ENCODE data around the gene SLC25A19.
A peak's percentile ranks its signal among the peaks of the same experiment; 100 is the strongest.
"Not testable (repeated sequence)": the region's sequence is repeated elsewhere in the genome, so short reads cannot be mapped to it uniquely, and the experiment has no call there.

Gene SLC25A19

DNA sequence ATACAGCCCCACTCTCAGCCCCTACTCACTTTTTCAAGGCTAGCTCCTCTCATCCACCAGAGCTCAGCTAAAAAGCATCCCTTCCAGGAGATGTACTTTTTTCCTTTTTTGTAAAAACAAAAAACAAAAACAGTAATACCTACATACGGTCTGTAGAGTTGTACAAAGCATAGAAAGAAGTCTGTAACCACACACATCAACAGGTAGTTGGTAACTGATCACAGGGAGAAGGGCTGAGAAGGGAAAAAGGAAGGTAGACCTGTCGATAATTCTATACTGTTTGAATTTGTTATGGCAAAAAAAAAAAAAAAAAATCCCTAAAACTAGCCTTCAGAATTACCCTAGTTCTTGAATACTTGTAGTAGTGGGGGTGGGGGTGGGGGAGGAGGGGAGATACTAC is 874 bp downstream of the SLC25A19 start:
- DNase-seq (no peak), ATAC-seq (no peak)
- H3K27me3 Mint-ChIP-seq = peaks cover 1% of the 10 kb centered on the region
- H3K27ac Mint-ChIP-seq = peak overlapping the region; percentile 100
- peaks cover 32% of the 10 kb centered on the region for H3K36me3 Mint-ChIP-seq (ENCODE audit: low read depth)
- no peaks in the 10 kb centered on the region for H3K9me3 Mint-ChIP-seq
- peak overlapping the region; percentile 95 for H3K4me3 Mint-ChIP-seq
- H3K4me1 Mint-ChIP-seq = peaks cover 37% of the 10 kb centered on the region

DNA sequence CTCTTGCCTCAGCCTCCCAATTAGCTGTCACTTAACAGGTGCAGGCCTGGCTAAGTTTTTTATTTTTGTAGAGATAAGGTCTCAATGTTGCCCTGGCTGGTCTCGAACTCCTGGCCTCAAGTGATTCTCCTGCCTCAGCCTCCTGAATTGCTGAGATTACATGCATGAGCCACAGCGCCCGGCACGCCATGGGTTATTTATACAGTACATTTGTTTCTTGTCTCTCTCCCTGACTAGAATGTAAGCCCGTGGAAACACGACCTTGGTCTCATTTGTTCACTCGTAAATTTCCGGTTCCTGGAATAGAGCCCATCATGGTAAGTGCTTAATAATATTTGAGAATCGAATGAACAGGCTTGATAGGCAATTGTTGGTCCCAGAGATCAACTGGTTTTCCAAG is 2.0 kb downstream of the SLC25A19 start:
- Mint-ChIP-seq H3K27ac (peak overlapping the region; percentile 52), H3K9me3 (no peaks in the 10 kb centered on the region), H3K27me3 (peaks cover 1% of the 10 kb centered on the region), H3K36me3 (ENCODE audit: low read depth) (peaks cover 34% of the 10 kb centered on the region), H3K4me3 (peak overlapping the region; percentile 95), H3K4me1 (peaks cover 37% of the 10 kb centered on the region)
- DNase-seq (no peak), ATAC-seq (no peak)

DNA sequence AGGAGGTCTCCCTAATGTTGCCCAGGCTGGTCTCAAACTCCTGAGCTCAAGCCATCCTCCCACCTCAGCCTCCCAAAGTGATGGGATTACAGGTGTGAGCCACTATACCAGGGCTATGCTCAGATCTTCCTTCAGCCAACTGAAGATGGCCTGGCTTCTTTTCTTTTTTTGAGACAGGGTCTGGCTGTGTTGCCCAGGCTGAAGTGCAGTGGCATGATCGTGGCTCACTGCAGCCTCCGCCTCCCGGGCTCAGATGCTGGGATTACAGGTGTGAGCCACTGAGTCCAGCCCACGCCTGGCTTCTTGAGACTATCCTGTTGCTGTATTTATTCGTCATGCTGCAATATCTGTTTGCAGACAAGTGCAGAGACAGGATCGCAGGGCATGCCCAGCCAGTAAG is 4.1 kb downstream of the SLC25A19 start:
- peaks cover 27% of the 10 kb centered on the region for H3K4me1 Mint-ChIP-seq
- no peak overlapping the region for H3K27ac Mint-ChIP-seq
- peaks cover 45% of the 10 kb centered on the region for H3K36me3 Mint-ChIP-seq (ENCODE audit: low read depth)
- ATAC-seq (no peak), DNase-seq (no peak)
- peaks cover 1% of the 10 kb centered on the region for H3K27me3 Mint-ChIP-seq
- H3K9me3 Mint-ChIP-seq = no peaks in the 10 kb centered on the region
- H3K4me3 Mint-ChIP-seq = no peak overlapping the region

DNA sequence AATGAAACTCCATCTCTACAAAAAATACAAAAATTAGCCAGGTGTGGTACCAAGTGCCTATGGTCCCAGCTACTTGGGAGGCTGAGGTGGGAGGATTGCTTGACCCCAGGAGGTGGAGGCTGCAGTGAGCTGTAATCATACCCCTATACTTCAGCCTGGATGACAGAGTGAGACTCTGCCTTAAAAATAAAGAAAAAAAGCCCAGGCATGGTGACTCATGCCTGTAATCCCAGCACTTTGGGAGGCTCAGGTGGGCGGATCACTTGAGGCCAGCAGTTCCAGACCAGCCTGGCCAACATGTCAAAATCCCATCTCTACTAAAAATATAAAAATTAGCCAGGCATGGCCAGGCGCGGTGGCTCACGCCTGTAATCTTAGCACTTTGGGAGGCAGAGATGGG is 9.0 kb downstream of the SLC25A19 start:
- not testable (repeated sequence) for H3K9me3 Mint-ChIP-seq, H3K27ac Mint-ChIP-seq, H3K27me3 Mint-ChIP-seq, H3K4me3 Mint-ChIP-seq, DNase-seq, H3K4me1 Mint-ChIP-seq, ATAC-seq
- H3K36me3 Mint-ChIP-seq (ENCODE audit: low read depth) = peaks cover 30% of the 10 kb centered on the region

DNA sequence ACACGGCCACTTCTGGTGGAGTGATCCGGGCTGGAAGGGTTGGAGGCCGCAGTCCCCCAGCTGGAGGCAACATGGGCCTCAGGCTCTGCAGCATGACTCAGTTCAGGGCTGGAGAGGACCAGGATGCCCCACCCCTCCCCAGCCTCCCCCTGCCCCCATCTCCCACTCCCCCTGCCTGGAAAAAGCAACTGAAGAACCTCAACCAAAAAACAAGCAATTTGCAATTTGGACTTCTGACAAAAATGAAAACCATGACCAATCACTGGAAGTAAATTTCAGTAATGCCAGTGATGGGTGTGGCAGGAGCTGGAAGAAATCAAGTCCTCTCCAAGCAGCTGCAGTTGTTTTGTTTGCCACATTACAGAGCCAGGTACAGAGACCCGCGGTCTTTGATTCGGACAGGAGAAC is 11.6 kb downstream of the SLC25A19 start:
- Mint-ChIP-seq H3K27ac (no peak overlapping the region), H3K4me3 (no peak overlapping the region), H3K36me3 (ENCODE audit: low read depth) (peaks cover 31% of the 10 kb centered on the region), H3K9me3 (no peaks in the 10 kb centered on the region), H3K4me1 (peaks cover 8% of the 10 kb centered on the region), H3K27me3 (no peaks in the 10 kb centered on the region)
- ATAC-seq = no peak
- DNase-seq = no peak

DNA sequence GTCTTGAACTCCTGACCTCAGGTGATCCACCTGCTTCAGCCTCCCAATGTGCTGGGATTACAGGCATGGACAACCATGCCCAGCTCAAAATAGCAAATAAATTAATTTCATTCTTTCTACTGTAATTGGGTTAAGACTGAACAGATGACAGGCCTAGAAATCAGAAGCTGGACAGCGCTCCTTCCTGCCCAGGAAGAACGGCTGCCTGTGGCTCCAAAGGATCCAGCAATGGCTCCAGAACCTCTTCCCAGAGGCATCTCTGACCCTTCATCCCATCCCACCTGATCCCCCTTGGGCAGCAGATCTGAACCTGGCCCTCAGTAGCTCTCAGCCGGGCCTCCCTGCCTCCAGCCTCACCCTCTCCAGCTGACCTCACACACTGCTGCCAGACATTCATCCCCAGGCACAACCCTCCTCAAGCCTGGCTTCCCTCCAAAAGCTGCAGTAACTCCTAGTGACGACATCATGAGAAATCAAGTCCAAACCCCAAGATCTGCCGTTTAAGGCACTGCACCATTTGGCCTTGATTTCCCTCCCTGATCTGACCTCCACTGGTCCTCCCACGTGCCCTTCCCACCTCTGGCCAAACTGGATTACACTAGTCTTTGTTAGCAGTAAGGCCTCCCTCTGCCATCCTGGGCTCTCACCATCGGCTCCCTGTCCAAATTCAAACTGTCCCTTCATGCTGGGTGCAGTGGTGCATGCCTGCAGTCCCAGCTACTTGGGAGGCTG is 15.1 kb downstream of the SLC25A19 start:
- ATAC-seq (no peak), DNase-seq (no peak)
- Mint-ChIP-seq H3K4me1 (peaks cover 25% of the 10 kb centered on the region), H3K4me3 (no peak overlapping the region), H3K27ac (no peak overlapping the region), H3K36me3 (ENCODE audit: low read depth) (peaks cover 23% of the 10 kb centered on the region), H3K9me3 (no peaks in the 10 kb centered on the region), H3K27me3 (no peaks in the 10 kb centered on the region)

DNA sequence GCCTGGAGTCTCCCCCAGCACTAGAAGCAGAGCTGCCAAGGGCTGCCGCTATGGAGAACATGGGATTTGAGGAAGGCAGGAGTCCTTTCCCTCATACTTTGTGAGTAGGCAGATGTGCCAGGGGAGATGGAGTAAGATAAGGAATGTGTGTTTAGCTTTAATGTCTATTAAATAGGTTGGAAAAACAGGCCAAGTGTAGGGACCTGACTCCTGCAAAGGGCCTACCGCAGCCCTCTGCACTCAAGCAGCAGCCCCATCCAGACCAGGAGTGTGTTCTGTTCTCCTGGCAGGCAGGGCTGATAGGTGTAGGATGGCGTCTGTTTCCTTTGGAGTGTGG is 16.4 kb downstream of the SLC25A19 start:
- DNase-seq = no peak
- Mint-ChIP-seq H3K27me3 (no peaks in the 10 kb centered on the region), H3K9me3 (no peaks in the 10 kb centered on the region), H3K4me1 (peaks cover 28% of the 10 kb centered on the region), H3K27ac (peak overlapping the region; percentile 67), H3K4me3 (peak overlapping the region; percentile 86), H3K36me3 (ENCODE audit: low read depth) (peaks cover 21% of the 10 kb centered on the region)
- ATAC-seq = no peak

DNA sequence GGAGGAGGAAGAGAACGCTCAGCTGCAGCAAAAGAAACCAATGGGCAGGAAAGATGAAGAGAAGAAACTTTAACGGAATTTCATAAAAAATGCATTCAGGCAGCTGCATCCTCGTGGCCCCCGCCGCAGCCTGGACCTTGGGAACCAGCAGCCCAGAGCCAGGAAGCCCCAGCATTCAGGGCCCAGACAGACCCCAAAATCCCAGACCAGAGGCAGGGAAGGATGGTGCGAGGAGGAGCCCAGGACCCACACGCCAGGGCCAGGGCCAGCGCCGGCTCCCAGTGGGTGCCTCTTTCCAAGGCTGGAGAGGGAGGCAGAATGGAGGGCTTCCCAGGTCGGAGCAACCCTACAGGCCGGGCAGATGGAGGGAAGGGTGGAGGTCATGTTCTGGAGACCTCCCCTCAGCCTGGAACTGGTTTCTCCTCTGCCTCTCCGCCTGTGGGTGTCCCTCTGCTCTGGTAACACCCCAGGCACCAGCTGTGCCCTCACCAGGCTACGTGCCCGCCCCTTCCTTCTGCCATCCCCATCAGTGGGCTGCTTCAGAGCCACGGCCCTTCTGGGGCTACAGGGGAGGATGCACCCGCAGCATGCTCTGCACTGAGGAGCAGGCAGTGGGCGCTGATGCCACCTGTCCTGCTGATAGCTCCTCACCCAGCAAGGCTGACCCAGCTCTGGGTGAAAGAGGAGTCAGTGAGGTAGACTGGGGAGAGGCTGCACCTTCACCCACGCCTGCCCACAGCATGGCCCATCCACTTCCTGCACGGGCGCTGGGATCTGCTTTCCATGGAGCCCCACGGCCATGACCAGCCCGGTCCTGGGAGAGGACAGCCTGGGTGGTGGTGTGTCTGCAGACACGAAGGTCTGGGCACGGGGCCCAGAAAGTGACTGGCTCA is 17.0 kb downstream of the SLC25A19 start:
- ATAC-seq = peak; percentile 4
- peaks cover 21% of the 10 kb centered on the region for H3K36me3 Mint-ChIP-seq (ENCODE audit: low read depth)
- H3K27ac Mint-ChIP-seq = peak overlapping the region; percentile 86
- H3K4me3 Mint-ChIP-seq = peak overlapping the region; percentile 86
- peaks cover 28% of the 10 kb centered on the region for H3K4me1 Mint-ChIP-seq
- no peaks in the 10 kb centered on the region for H3K27me3 Mint-ChIP-seq
- no peak for DNase-seq
- H3K9me3 Mint-ChIP-seq = no peaks in the 10 kb centered on the region

DNA sequence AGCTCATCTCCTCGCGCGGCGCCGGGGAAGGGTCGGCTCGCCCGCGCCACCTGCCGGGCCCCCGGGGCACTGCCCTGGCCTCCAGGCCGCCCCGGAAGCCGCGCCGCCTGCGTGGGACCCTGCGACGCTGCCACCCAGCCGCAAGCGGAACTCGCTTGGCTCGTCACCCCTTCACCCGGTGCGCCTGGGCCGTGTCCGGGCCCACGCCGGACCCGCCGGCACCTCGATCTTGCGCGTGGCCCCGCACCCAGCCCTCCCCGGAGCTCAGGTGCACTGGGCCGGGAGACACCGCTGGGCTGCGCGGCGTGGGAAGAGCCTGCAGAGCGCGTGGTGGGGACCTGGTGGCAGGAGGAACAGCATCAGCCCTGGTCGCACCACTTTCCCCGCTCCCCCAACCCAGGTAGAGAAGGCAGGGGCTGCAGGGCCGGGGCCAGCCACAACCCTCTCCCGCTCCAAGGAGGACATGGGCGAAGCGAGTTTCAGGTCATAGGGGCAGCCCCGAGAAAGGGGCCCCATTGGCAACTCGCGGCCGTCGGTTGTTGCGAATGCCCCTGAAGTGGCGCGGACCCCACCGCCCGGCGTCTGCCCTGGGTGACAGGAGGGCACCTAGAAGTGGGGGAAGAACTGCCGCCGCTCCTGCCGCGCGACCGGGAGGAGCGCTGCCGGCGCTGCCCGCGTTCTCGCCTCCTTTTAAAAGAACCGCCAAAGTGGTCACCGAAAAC is 17.8 kb downstream of the SLC25A19 start:
- ATAC-seq (peak; percentile 76), DNase-seq (peak; percentile 93)
- Mint-ChIP-seq H3K4me3 (peak overlapping the region; percentile 86), H3K9me3 (no peaks in the 10 kb centered on the region), H3K27ac (peak overlapping the region; percentile 86), H3K27me3 (no peaks in the 10 kb centered on the region), H3K36me3 (ENCODE audit: low read depth) (peaks cover 23% of the 10 kb centered on the region), H3K4me1 (peaks cover 28% of the 10 kb centered on the region)

DNA sequence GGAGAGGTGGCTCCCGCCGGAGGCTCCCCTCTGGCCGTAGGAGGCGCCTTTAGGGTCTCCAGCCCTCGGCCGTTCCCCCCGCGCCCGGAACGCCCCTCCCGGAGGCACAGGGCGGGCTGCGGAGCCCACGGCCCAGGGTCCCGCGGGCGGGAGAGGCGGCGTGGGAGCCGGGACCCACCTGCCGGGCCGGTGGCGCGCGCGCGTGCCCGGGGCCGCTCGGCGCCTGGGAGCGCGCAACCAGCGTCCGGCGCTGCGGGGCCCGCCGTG is 18.3 kb downstream of the SLC25A19 start, which contains the start of gene MIF4GD:
MIF4GD (minus strand) TSS at position 266 of the 267 bp plus-strand sequence. CDS start 1,036 bp downstream, outside the sequence.
- Mint-ChIP-seq H3K4me3 (peak within 1 kb of the TSS; percentile 86), H3K36me3 (ENCODE audit: low read depth) (peaks cover 27% of the 10 kb centered on the region), H3K9me3 (no peaks in the 10 kb centered on the region), H3K27ac (peak within 1 kb of the TSS; percentile 86), H3K4me1 (peaks cover 28% of the 10 kb centered on the region), H3K27me3 (no peaks in the 10 kb centered on the region)
- DNase-seq = no peak
- no peak for ATAC-seq

DNA sequence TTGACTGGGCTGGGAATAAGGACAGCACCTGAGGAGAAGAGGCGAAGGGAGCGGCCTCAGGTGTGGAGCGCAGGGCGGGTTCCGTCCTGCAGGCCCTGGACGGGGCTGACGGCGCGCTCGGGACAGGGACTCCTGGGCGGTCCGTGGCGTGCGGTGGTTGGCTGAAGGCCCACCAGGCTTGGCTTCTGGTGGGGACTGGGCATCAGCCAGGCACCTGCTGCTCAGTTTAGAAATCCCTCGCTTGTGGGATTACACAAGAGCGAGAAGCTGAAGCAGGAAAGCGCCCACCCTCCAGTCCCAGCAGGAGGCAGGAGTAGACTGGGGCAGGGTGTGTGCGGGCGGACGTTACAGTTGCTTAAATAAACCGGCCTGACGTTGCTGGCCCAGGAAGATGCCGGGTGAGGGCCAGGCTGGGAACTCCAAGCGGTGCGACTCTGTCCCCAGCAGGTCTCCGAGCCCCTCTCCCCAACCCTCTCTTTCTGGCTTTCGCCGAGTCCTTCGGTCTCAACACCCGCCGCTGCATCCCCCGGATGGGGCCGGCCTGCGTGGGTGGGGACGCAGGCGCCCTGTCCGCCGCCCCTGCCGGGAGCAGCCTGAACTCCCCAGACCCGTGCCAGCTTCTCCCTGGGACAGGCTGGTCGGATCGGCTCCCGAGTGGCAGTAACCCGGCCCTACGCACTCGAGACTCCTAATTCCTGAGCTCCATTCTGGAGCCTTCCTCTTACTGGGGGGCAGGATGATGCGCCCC is 18.8 kb downstream of the SLC25A19 start:
- Mint-ChIP-seq H3K27me3 (no peaks in the 10 kb centered on the region), H3K9me3 (no peaks in the 10 kb centered on the region), H3K4me3 (peak overlapping the region; percentile 82), H3K27ac (peak overlapping the region; percentile 80), H3K36me3 (ENCODE audit: low read depth) (peaks cover 27% of the 10 kb centered on the region), H3K4me1 (peaks cover 28% of the 10 kb centered on the region)
- peak; percentile 41 for ATAC-seq
- peak; percentile 72 for DNase-seq

DNA sequence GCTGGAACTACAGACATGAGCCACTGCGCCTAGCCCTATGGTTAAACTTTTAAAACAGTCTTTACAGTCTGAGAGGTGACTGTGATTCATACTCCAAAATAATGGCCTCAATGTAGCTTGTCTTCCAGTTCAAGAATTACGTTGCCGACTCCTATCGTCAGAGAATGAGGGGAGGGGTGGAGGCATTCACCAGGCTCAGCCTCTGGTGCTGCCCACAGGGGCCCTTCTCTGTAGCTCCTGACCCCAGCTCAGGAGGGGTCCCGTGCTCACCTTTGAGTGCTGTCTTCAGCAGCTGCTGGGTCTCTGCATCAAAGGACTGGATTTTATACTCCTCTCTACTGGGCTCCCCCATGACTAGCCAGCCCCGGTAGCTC is 19.4 kb downstream of the SLC25A19 start:
- H3K36me3 Mint-ChIP-seq (ENCODE audit: low read depth) = peaks cover 26% of the 10 kb centered on the region
- peaks cover 28% of the 10 kb centered on the region for H3K4me1 Mint-ChIP-seq
- H3K27me3 Mint-ChIP-seq = no peaks in the 10 kb centered on the region
- peak overlapping the region; percentile 82 for H3K4me3 Mint-ChIP-seq
- DNase-seq = no peak
- H3K27ac Mint-ChIP-seq = peak overlapping the region; percentile 80
- no peaks in the 10 kb centered on the region for H3K9me3 Mint-ChIP-seq
- ATAC-seq = no peak

DNA sequence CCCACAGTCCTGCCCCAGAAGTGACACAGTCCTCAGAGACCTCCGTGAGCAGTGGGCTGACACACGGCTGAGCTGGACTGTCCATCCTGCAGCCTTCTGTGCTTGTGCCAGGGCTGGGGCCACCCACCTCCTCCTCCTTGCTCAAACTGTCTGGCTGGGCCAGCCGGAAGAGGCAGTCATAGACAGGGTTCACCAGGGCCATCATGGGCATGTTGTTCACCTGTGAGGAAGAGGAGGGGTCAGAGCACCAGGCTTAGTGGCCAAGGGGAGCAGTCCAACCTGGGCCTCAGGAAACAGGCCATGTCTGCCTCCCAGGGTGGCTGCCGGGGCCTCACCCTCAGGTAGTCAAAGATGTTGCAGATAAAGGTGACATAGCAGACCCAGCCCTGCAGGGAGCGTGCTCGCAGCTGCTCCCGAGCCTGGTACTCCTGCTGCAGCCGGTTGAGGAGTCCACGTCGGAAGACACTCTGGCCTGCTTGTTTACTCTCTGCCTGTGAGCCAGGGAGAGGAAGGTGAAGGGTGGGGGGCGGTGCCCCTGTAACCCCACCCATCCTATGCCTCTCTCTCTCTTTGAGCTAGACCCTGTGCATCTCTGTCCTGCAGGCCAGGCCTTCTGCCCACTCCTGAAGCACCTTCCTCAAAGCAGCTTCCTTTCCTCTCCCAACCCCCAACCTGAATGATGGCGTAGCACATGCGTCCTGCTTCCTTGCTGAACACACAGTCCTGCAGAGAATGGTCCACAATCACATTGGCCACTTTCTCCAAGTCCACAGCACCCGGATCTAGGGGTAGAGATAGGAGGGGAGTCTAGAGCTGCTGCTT is 21.6 kb downstream of the SLC25A19 start:
- peaks cover 35% of the 10 kb centered on the region for H3K36me3 Mint-ChIP-seq (ENCODE audit: low read depth)
- no peaks in the 10 kb centered on the region for H3K27me3 Mint-ChIP-seq
- peak overlapping the region; percentile 33 for H3K27ac Mint-ChIP-seq
- H3K4me3 Mint-ChIP-seq = no peak overlapping the region
- H3K9me3 Mint-ChIP-seq = no peaks in the 10 kb centered on the region
- ATAC-seq (no peak), DNase-seq (no peak)
- H3K4me1 Mint-ChIP-seq = peaks cover 26% of the 10 kb centered on the region

DNA sequence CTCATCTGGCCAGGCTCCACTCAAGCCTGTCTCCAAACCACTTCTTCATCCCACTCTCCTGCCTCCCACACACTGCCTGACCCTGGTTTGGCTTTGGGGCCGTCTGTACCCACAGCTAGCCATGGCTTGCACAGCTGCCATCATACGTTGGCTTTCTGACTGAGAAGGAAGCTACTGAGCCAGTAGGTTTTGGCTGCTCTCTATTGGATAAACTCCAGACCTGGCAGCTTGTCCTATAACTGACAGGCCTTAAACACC is 22.2 kb downstream of the SLC25A19 start:
- Mint-ChIP-seq H3K27me3 (no peaks in the 10 kb centered on the region), H3K36me3 (ENCODE audit: low read depth) (peaks cover 40% of the 10 kb centered on the region), H3K9me3 (no peaks in the 10 kb centered on the region), H3K4me3 (no peak overlapping the region), H3K4me1 (peaks cover 26% of the 10 kb centered on the region), H3K27ac (peak overlapping the region; percentile 41)
- no peak for DNase-seq
- ATAC-seq = no peak

Data from activated naive CD8-positive, alpha-beta T cell treated with anti-CD3 and anti-CD28 coated beads, Interleukin-2, amount 50 U/mL, for 24 hours (primary cell).